GM19395 (cell line): ENCODE data around the gene SLC7A7.
"Not testable (repeated sequence)": the region's sequence is repeated elsewhere in the genome, so short reads cannot be mapped to it uniquely, and the experiment has no call there.

Experiments
- ATAC-seq: cut with Tn5 transposase; IDR thresholded peaks from one replicate; pipeline ENCODE4 v1.9.1; 2021; ENCODE audit warnings: mild to moderate bottlenecking, moderate library complexity; ENCODE audit not compliant: unreplicated experiment

SLC7A7 gene

DNA sequence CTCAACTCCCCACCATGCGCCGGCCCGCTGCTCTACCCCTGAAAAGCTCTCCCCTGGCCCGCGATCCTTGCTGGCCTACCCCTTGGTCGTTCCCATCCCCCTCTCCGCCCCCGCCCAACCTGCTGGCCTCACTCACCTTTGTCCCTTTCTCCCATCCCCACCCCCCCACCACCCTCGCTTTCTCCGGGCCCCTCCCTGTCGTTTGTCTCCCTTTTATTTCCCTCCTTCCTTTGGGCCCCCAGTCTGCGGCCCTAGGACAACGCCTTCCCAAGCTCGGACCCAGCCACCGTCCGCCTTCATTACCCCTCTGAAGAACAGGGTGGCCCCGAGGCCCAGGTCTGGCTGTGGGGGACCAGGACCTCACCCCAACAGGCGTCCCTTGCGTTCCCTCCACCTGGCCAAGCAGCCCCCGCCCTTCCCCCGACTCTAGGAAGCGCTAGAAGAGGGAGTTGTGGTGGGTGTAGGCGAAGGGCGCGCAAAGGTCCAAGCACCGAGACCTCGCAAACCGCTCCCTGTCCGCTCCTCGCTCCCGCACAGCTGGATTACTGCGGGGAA lies 6.9 kb upstream of the SLC7A7 start:
- ATAC-seq, result no peak

DNA sequence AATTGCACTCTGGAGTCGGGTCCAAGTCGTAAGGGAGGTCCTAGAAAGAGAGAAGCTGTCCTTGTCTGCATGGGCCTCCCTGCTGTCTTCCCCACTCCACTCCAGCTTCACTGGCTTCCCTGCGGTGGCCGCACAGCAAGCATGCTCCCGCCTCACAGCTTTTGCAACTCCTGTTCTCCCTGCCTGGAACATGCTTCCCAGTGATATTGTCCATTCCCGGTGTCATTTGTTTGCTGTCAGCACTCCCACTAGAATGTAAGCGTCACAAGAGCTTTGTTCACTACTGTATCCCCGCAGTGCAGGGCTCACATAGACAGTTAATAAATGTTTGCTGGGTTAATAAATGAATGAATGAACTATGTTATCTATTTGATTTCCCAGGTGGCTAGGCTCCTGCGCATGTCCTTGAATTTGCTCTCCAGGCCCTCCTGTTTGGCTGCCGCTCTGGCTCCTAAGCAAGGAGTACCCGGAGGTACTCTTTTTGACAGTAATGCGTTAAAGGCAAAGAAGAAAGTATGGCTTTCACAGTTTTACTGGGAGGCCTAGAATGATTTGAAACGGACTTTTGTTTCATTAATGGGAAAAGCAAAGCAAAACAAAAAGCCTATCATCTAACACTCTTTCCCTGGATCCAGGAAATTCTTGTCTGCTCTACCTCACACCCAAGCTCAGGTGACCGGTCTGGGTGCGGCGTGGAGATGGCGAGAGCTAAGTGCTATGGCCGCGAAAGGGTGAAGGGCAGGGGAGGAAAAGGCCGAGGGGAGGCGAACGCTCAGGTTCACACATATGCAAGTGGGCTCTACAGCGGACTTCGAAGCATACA lies 6.2 kb upstream of the SLC7A7 start:
- no peak for ATAC-seq

DNA sequence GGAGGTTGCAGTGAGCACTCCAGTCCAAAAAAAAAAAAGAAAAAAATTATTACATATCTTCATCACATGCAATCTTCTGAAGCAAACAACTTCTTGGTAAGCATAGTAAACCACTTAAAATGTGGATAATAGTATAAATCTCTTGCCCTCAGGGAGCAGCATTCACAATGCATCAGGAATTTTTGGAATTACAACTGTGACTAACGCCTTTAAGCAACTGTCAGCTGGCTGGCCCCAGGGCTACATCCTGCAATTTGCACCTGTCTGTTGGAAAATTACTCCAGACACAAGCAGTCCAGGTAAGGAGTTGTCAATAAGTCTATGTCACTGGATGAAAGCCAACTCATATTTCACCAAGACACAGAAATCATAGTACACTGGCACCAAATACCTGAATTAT lies 5.5 kb upstream of the SLC7A7 start:
- no peak for ATAC-seq

DNA sequence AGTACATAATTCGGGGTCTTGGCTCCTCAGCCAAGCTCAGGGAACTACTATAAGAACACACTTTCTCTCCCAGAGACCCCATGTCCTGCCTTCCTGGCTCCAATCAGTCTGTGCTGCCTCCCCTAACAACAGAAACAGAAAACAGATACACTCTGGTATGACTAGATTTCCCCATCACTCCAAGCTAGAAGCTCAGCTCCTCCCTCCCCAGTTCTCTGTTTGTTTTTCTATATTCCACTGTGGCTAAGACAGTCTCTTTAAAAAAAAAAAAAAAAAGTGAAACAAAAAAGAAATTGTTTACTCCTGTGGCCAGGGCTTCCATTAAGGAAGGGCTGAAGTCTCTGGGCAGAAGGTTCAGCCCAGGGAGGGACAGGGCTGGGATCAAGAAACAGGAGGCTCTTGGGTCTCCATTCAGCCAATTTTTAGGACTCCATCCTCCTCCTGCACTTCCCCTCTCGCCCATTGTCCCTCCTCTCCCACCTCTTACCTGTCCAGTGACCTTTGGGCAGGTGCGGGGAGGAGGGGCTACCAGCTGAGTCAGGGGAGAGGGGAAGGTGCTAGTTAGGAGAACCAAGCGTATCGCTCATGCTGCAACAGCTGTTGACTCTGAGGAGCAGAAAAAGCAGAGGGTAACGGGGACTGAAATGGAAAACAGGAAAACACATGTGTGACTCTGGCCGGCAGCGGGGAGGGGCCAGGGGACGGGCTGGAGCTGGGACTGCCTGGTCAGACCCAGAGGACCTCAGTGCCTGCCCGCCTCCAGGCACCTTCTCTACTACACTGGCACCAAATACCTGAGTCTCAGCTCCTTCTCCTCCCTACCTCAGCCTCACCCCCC lies 4.1 kb upstream of the SLC7A7 start:
- ATAC-seq, result no peak

DNA sequence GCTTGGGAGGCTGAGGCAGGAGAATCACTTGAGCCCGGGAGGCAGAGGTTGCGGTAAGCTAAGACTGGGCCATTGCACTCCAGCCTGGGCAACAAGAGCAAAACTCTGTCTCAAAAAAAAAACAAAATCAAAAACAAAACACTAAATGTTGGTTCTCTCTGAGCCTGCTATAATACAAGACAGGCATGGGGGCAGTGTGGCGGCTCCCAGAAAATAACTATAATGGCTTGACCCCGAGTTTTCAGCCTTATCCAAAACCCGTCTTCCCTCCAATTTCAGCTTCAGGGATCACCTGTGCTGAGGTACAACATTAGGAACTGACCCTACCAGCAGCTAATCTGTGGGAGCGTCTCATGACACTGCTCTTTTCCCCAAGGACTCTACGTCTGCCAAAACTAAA lies 862 bp downstream of the SLC7A7 start:
- no peak for ATAC-seq

DNA sequence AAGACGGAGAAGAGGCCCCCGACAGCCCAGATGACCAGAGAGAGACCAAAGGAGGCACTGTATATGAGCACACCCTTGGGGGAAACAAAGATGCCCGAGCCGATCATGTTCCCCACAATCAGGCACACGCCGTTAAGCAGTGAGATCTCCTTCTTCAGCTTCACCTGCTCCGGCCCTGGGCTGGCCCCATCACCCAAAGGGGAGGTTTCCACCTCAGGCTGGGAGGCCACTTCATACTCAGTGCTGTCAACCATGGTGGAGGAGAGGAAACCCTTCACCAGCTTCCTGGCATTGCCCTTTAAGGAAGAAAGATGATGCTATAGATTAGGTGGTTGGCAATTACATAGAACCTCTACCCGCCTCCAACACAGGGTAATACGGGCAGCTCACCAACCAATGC lies 2.1 kb downstream of the SLC7A7 start:
- ATAC-seq, result no peak

DNA sequence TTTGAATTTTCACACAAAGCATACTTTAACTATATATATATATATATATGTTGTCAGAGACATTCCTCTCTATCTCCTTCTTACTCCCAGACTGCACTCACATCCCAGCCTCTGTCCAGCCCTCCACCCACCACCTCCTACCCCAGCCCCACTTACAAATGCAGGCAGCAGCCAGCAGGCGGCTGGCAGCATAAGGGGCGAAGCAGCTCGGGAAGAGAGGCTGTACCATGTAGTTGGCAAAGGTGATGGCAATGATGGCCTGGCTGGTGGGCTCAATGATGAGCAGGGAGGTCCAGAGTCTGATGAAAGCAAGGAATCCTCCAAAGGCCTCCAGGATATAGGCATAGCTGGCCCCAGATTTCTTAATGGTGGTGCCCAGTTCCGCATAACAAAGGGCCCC lies 2.5 kb downstream of the SLC7A7 start:
- ATAC-seq, result no peak

DNA sequence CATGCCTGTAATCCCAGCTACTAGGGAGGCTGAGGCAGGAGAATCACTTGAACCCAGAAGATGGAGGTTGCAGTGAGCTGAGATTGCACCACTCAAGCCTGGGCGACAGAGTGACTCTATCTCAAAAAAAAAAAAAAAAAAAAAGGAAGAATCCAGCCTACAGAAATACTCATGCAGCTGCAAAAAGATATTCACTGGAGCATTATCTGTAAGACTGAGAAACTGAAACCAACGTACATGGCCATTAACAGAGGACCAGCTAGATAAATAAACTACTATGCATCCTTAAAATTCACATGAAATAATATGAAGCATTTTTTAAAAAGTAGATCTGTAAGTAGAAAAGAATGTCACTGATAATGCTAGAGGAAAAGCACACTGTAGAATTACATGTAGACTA lies 3.5 kb downstream of the SLC7A7 start:
- no peak for ATAC-seq

DNA sequence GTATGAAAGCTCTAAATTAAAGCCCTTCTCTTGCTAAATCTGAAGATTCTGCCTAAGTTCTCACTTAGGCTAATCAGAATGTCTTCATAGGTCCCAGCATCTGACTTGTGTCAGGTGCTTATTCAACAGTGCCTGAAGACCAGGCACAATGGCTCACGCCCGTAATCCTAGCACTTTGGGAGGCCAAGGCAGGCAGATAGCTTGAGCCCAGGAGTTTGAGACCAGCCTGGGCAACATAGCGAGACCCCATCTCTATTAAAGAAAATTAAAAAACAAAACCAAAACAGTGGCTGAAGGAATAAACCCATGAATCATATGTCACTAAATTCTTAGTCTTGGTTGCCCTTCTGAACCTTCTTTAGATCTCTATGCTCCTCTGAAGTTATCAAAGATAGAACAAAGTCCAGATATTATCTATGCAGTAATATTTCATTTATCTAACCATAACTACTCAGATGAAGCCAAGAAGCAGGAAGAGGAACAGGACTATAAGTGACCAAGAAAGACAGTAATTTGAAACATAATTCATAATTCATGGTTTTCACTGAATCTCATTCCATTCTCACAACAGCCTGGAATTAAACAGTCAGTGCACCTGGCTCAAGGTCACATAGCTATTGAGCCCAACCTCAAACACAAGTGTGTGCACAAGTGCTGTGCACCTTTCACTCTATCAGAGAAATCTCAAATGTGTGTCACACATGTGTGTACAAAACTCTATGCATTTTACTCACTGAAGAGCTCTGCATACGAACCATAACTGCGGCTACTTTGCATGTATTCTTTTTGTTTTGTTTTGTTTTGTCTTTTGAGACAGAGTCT lies 6.6 kb downstream of the SLC7A7 start:
- no peak for ATAC-seq

DNA sequence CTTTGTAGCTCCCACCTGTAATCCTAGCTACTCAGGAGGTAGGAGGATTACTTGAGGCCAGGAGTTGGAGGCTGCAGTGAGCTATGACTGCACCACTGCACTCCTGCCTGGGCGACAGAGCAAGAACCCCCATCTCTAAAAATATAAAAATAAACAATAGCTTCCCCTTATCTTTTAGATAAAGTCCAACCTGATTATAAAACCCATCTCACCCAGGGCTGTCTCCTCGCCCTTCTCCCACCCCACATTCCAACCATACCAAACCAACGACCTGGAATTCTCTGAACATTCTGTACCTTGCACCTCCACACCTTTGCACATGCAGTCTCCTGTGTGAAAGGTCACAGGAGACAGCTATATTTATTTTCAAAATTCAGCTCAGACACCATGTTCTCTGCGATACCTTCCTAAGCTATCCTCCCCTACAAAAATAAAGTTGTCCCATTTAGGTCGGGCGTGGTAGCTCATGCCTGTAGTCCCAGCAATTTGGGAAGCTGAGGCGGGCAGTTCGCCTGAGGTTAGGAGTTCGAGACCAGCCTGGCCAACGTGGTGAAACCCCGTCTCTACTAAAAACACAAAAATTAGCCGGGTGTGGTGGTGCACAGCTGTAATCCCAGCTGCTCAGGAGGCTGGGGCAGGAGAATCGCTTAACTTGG lies 7.7 kb downstream of the SLC7A7 start:
- ATAC-seq, result no peak

DNA sequence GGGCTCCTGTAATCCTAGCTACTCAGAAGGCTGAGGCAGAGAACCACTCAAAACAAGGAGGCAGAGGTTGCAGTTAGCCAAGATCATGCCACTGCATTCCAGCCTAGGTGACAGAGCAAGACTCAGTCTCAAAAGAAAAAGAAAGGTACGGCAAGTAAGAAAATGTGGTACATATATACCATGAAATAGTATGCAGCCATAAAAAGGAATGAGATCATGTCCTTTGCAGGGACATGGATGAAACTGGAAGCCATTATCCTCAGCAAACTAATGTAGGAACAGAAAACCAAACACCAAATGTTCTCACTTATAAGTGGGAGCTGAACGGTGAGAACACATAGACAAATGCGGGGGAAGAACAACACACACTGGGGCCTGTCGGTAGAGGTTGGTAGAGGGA lies 10.0 kb downstream of the SLC7A7 start:
- ATAC-seq, result not testable (repeated sequence)

DNA sequence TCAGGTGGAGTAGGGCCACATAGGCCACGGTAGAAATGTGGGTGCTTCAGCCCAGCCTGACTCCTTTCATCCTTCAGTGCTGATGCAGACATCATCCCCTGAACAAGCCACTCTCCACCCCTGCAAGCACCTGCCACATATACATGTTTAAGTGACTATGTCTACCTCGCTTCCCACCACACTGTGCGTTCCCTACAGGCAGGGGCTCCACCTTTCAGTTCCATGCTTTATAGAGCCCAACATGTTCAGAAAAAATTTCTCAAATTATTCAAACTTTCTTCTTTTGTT lies 11.6 kb downstream of the SLC7A7 start:
- peak; percentile 56 for ATAC-seq

DNA sequence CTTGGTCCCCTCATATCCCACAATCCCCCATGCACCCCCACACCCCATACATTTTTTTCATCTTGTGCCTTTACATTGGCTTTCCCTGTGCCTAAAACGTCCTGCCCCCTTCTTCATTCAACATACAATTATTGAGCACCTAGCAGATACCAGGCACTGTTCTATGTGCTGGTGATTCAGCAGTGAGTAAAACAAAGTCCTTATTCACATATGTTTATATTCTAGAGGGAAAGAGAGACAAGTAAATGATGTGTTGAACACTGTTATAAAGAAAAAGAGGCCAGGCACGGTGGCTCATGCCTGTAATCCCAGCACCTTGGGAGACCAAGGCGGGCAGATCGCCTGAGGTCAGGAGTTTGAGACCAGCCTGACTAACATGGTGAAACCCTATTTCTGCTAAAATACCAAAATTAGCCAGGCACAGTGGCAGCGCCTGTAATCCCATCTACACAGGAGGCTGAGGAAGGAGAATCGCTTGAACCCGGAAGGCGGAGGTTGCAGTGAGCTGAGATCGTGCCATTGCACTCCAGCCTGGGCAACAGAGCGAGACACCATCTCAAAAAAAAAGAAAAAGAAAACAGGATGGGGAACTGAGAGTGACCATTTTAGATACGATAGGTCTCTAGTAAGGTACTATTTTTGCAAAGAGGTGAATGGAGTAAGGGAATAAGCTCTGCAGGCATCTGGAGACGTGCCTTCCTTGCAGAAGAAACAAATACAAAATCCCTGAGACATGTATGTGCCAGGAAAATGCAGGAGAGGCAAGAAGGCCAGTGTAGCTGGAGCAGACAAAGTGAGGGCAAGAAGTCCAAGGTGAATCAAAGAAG lies 12.2 kb downstream of the SLC7A7 start:
- peak; percentile 48 for ATAC-seq

DNA sequence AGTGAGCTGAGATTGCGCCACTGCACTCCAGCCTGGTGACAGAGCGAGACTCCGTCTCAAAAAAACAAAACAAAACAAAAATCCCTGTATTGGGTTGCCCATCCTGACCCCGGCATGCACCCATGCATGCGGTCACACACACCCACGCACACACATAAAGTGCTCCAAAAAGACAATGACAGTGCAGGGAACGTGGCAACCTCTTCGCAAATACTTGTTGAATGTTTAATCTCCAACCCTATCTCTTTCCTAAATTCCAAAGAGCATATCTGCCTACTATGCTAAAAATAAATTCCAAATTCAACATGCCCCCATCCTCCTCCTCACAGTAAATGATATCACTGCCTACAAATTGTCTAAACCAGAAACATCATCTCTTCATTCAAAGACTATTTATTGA lies 13.5 kb downstream of the SLC7A7 start:
- no peak for ATAC-seq

DNA sequence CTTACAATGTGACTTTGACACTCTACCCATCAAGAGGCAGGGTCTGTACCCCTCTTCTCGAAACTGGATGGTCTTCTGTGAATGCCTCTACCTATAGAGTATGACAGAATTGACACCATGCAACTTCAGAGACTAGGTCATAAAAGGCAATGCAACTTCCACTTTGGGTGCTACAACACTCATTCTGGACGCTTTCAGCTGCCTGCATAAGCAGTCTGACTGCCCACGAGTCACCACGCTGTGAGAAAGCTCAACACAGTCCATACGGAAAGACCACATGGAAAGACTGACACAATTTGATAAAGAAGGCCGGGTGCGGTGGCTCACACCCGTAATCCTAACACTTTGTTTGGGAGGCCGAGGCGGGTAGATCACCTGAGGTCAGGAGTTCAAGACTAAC lies 14.9 kb downstream of the SLC7A7 start:
- ATAC-seq, result no peak

DNA sequence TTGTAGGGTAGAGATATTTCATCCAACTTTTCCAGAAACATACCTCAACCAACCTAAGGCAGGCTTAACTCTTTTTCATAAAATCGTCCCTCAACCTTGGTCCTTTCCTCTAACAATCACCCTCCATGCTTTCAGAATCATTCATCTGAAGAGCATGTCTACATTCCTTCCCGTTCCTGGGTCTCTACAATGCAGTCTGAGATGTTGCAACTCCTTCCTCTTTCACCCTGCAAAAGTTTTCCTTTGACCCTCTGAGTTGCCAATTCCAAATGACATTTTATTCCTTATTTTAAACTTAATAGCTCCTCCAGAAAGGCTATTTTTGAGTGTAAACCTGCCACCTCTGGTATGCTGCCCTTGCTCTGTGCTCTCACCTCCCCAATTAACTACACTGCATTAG lies 16.7 kb downstream of the SLC7A7 start:
- no peak for ATAC-seq

DNA sequence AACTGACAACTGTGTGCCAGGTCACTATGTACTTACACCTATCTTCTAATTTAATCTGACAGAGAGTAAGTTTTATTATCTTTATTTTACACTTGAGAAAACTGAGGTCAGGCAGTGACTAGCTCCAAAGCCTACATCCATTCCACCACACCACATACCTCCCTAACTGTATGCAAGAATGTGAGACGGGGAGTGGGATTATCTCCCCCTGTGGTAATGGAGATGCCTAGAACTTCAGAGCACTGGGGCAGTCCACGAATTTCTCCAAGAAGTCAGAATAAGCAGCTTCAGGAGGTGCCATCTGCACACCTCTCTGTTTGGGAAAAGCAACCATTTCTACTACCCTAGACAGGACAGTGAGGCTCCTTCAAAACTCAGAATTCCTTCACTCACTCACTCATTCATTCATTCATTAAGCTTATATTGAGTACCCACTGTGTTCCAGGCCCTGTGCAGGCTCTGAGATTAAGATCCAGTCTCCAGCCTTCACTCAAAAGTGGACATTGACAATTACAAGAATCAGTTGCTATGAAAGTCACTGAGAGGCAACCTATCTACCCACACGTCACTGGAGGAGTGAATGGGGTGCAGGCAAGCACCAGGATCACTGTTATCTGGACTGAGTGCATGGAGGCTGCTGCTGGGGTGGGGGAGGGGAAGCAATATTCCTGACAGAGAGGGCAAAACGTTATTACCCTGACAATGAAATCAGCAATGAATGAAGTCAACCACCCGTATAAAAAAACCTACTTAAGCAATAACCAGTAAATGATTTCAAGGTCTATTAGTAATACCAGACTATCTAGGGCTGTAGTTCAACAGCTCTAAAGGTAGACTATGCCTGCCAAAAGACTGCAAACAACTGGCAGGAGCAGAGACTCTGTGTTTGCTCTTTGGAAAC lies 18.0 kb downstream of the SLC7A7 start:
- ATAC-seq, result no peak

DNA sequence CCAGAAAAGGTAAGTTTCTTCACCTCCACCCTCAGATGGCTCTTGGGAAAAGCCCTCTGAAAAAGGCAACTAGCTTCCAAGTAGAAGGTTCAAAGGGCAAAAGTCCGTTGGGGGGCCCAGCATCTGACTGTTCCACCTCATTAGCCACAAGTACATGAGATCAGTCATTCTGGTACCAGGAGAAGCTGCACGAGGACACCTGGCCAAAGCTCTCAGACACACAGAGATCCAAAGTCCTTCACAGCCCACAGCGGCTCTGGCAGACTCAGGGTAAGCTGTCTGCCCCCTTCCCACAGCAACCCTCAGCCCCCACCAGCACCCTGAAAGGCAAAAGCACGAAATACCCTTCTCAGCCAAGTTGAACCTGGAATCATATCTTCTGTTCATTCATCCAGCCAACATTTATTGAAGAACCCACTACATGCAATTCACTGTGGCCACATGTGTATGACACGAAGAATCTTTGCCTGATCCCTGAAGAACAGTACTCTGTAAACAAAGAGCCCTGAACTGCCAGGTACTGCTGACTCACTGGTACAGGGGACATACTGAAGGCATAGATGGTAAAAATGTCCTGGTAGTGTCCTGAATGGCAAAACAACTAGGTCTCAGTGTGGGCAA lies 19.0 kb downstream of the SLC7A7 start:
- peak; percentile 72 for ATAC-seq
